Neural cell (in vitro differentiated cells): ENCODE results near the gene KLHDC1. TPM values are rescaled to one million over a fixed set of nuclear protein-coding genes. Genes with fewer than 3 reads are reported as not detected.

ENCODE experiments used
- H2AFZ ChIP-seq: fragments of 200-600, 300-800 bp; sonication (generic), shearing (Covaris generic); 2 replicates; pipeline ENCODE4 v1.6.0; 2014; ENCODE audit warnings: low read depth, mild to moderate bottlenecking, antibody characterized with exemption, low read length, moderate library complexity
- H3F3A ChIP-seq: fragments of 200-600 bp; shearing (Covaris generic); 2 replicates; pipeline ENCODE4 v1.6.1; 2016; ENCODE audit warnings: mild to moderate bottlenecking, moderate library complexity, mixed read lengths, antibody characterized with exemption, low read length; ENCODE audit not compliant: insufficient read depth, poor library complexity, severe bottlenecking
- H3K27ac ChIP-seq: fragments of 200-600, 300-800 bp; sonication (generic), shearing (Covaris generic); 2 replicates; pipeline ENCODE4 v1.5.1; 2014; ENCODE audit warnings: mild to moderate bottlenecking, low read length, moderate library complexity
- H3K27me3 ChIP-seq: fragments of 300-800, 200-600 bp; sonication (generic), shearing (Covaris generic); 2 replicates; pipeline ENCODE4 v1.6.0; 2014; ENCODE audit warnings: mild to moderate bottlenecking, low read depth, low read length, moderate library complexity; ENCODE audit not compliant: insufficient read depth
- H3K36me3 ChIP-seq: fragments of 300-800, 200-600 bp; sonication (generic), shearing (Covaris generic); 2 replicates; pipeline ENCODE4 v1.5.1; 2014; ENCODE audit warnings: mild to moderate bottlenecking, antibody characterized with exemption, low read length, moderate library complexity; ENCODE audit not compliant: insufficient read depth
- H3K4me2 ChIP-seq: fragments of 300-800, 200-600 bp; sonication (generic), shearing (Covaris generic); 2 replicates; pipeline ENCODE4 v1.6.0; 2014; ENCODE audit warnings: mild to moderate bottlenecking, low read length
- H3K4me3 ChIP-seq: fragments of 300-800, 200-600 bp; sonication (generic), shearing (Covaris generic); 2 replicates; pipeline ENCODE4 v1.5.1; 2014; ENCODE audit warnings: mild to moderate bottlenecking, low read length, moderate library complexity
- H3K79me2 ChIP-seq: fragments of 200-600 bp; shearing (Covaris generic); replicated peaks from 2 replicates; pipeline ENCODE4 v1.6.0; 2014; ENCODE audit warnings: mild to moderate bottlenecking, low read length, moderate library complexity; ENCODE audit not compliant: insufficient read depth
- H3K9ac ChIP-seq: fragments of 300-800, 200-600 bp; sonication (generic), shearing (Covaris generic); 2 replicates; pipeline ENCODE4 v1.6.1; 2016; ENCODE audit warnings: mild to moderate bottlenecking, low read length, mixed read lengths
- H3K9me2 ChIP-seq: fragments of 200-600 bp; shearing (Covaris generic); 2 replicates; pipeline ENCODE4 v1.6.1; 2016; ENCODE audit warnings: mild to moderate bottlenecking, low read length, mixed read lengths; ENCODE audit not compliant: insufficient read depth
- H3K9me3 ChIP-seq: fragments of 200-600, 300-800 bp; sonication (generic), shearing (Covaris generic); 2 replicates; pipeline ENCODE4 v1.6.1; 2016; ENCODE audit warnings: mild to moderate bottlenecking, mixed run types, low read length, moderate library complexity, mixed read lengths
- H4K20me1 ChIP-seq: fragments of 200-600 bp; shearing (Covaris generic); 2 replicates; pipeline ENCODE4 v1.6.1; 2016; ENCODE audit warnings: mild to moderate bottlenecking, mixed run types; ENCODE audit not compliant: insufficient read depth
- EP300 ChIP-seq: fragments of 450-650 bp; conservative IDR thresholded peaks from 2 replicates; pipeline ENCODE4 v1.6.1; 2014; ENCODE audit warnings: antibody characterized with exemption, mild to moderate bottlenecking, moderate library complexity; ENCODE audit not compliant: poor library complexity, severe bottlenecking
- EZH2 ChIP-seq: fragments of 200-600, 300-800 bp; shearing (Covaris generic), sonication (generic); IDR thresholded peaks from 2 replicates; pipeline ENCODE4 v1.6.1; 2014; ENCODE audit warnings: antibody characterized with exemption, low read length, borderline replicate concordance, mild to moderate bottlenecking; ENCODE audit not compliant: insufficient read depth, poor library complexity, severe bottlenecking
- MXI1 ChIP-seq: fragments of 450-650 bp; conservative IDR thresholded peaks from 2 replicates; pipeline ENCODE4 v1.6.1; 2014; ENCODE audit warnings: antibody characterized with exemption, mild to moderate bottlenecking; ENCODE audit not compliant: poor library complexity, severe bottlenecking
- POLR2AphosphoS5 ChIP-seq: IDR thresholded peaks from 2 replicates; pipeline ENCODE4 v1.6.1; 2012
- RAD21 ChIP-seq: fragments of 450-650 bp; conservative IDR thresholded peaks from 2 replicates; pipeline ENCODE4 v1.6.1; 2014; ENCODE audit warnings: antibody characterized with exemption, mild to moderate bottlenecking, moderate library complexity
- SMC3 ChIP-seq: fragments of 450-650 bp; conservative IDR thresholded peaks from 2 replicates; pipeline ENCODE4 v1.6.1; 2014; ENCODE audit warnings: antibody characterized with exemption, mild to moderate bottlenecking, moderate library complexity; ENCODE audit not compliant: poor library complexity
- TAF1 ChIP-seq: IDR thresholded peaks from 2 replicates; pipeline ENCODE4 v1.6.1; 2012; ENCODE audit warnings: low read depth
- polyA plus RNA-seq: library from polyadenylated mRNA; depleted of rRNA; stranded (reverse); fragments of >200 nt; gene quantifications from 2 replicates; pipeline ENCODE4 v1.2.3, GENCODE V29; 2014
- TF ChIP-seq, protein P1 (sequence below): fragments of 450-650 bp; IDR thresholded peaks from 2 replicates; pipeline ENCODE4 v1.5.1; 2014; ENCODE audit warnings: antibody characterized with exemption, mild to moderate bottlenecking, moderate library complexity; ENCODE audit not compliant: poor library complexity, severe bottlenecking
- TF ChIP-seq, protein P2 (sequence below): IDR thresholded peaks from 2 replicates; pipeline ENCODE4 v1.6.1; 2012; ENCODE audit warnings: borderline replicate concordance

KLHDC1 gene
- polyA plus RNA-seq, 1 donor from 2014 or later = 6.5 TPM

DNA sequence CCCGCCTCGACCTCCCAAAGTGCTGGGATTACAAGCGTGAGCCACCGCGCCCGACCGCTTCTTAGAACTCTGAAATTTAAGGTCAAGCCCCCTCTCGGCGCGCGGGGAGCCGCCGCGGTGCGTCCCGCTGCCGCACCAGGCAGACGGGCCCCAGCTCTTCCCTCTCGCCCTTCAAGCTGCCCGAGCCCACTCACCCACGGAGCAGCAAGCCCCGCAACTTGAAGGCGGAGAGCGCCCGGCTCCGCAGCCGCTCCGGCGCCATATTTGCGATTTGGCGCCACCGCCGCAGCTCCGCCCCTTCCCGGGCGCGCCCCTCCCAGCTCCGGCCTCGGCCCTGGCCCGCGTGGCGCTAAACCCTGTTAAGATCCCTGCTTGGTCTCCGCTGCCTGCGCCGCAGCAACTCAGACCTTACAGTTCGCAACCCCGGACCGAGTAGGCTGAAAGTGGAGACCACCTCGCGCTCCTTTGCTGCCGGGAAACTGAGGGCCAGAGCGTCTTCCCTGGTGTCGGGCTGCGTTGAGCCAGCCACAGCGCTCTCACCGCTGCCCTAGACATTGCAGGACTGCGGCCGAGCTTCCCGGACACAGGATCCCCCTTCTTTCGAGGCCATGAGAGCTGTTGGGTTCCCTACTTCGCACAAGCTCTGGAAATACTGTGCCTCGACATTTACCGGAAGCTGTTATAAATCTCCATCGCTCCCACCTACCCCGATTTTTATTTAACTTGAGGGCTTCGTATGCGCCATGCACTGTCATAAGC is 4.8 kb upstream of the KLHDC1 start, which contains the start of gene POLE2 (continued):
- no peak for TF ChIP-seq TAF1
- TF ChIP-seq MXI1 = peak; percentile 54

DNA sequence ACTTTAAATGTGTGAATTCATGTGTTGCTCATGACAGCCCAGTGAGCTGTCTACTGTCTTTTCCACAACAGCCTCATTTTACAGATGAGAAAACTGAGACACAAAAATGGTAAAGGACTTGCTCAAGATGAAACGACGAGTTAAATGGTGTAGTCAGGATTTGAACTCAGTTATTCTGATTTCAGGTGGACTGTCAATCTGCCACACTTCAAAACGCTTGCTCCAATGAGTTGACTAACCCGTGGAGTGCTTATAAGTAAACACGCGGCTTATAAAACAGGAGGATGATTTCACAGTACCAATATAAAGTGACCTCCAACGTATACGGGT is 4.3 kb upstream of the KLHDC1 start:
- Histone ChIP-seq H3F3A (peaks cover 4% of the 10 kb centered on the region), H3K4me3 (peak overlapping the region; percentile 78), H4K20me1 (no peaks in the 10 kb centered on the region), H3K9ac (peak overlapping the region; percentile 64), H2AFZ (peak overlapping the region; percentile 59), H3K27me3 (no peaks in the 10 kb centered on the region), H3K9me2 (no peaks in the 10 kb centered on the region), H3K9me3 (no peaks in the 10 kb centered on the region), H3K36me3 (no peaks in the 10 kb centered on the region), H3K79me2 (no peaks in the 10 kb centered on the region), H3K4me2 (peak overlapping the region; percentile 45), H3K27ac (no peak overlapping the region)
- TF ChIP-seq RAD21 (no peak), SMC3 (no peak), EP300 (no peak), TAF1 (no peak), EZH2 (no peak), MXI1 (no peak), POLR2AphosphoS5 (no peak)
- TF ChIP-seq, protein P1, sequence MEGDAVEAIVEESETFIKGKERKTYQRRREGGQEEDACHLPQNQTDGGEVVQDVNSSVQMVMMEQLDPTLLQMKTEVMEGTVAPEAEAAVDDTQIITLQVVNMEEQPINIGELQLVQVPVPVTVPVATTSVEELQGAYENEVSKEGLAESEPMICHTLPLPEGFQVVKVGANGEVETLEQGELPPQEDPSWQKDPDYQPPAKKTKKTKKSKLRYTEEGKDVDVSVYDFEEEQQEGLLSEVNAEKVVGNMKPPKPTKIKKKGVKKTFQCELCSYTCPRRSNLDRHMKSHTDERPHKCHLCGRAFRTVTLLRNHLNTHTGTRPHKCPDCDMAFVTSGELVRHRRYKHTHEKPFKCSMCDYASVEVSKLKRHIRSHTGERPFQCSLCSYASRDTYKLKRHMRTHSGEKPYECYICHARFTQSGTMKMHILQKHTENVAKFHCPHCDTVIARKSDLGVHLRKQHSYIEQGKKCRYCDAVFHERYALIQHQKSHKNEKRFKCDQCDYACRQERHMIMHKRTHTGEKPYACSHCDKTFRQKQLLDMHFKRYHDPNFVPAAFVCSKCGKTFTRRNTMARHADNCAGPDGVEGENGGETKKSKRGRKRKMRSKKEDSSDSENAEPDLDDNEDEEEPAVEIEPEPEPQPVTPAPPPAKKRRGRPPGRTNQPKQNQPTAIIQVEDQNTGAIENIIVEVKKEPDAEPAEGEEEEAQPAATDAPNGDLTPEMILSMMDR = no peak
- TF ChIP-seq, protein P2, sequence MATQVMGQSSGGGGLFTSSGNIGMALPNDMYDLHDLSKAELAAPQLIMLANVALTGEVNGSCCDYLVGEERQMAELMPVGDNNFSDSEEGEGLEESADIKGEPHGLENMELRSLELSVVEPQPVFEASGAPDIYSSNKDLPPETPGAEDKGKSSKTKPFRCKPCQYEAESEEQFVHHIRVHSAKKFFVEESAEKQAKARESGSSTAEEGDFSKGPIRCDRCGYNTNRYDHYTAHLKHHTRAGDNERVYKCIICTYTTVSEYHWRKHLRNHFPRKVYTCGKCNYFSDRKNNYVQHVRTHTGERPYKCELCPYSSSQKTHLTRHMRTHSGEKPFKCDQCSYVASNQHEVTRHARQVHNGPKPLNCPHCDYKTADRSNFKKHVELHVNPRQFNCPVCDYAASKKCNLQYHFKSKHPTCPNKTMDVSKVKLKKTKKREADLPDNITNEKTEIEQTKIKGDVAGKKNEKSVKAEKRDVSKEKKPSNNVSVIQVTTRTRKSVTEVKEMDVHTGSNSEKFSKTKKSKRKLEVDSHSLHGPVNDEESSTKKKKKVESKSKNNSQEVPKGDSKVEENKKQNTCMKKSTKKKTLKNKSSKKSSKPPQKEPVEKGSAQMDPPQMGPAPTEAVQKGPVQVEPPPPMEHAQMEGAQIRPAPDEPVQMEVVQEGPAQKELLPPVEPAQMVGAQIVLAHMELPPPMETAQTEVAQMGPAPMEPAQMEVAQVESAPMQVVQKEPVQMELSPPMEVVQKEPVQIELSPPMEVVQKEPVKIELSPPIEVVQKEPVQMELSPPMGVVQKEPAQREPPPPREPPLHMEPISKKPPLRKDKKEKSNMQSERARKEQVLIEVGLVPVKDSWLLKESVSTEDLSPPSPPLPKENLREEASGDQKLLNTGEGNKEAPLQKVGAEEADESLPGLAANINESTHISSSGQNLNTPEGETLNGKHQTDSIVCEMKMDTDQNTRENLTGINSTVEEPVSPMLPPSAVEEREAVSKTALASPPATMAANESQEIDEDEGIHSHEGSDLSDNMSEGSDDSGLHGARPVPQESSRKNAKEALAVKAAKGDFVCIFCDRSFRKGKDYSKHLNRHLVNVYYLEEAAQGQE = no peak

DNA sequence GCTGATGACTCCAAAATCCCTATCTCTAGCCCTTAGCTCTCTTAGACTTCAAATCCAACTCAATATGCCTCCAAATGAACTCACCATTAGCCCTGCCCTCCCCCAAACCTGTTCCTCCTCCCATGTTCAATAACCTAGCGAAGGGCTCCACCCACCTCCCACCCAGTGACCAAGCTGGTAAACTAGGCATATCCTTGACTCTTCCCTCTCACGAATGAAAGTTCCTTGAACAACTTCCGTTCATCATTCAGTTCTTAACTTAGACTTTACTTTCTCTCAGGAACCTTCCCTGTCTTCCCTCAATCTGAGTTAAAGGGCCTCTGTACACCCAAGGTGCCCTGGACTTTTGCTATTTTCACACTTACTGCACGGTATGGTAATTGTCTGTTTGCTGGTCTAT is 1.9 kb upstream of the KLHDC1 start:
- Histone ChIP-seq H3K9me3 (no peaks in the 10 kb centered on the region), H3K79me2 (no peaks in the 10 kb centered on the region), H3F3A (peaks cover 4% of the 10 kb centered on the region), H3K27me3 (no peaks in the 10 kb centered on the region), H4K20me1 (no peaks in the 10 kb centered on the region), H3K9me2 (no peaks in the 10 kb centered on the region), H2AFZ (no peak overlapping the region), H3K4me3 (no peak overlapping the region), H3K36me3 (no peaks in the 10 kb centered on the region), H3K9ac (no peak overlapping the region), H3K4me2 (no peak overlapping the region), H3K27ac (no peak overlapping the region)
- TF ChIP-seq SMC3 = no peak
- TF ChIP-seq EZH2 = no peak
- TF ChIP-seq, protein P1 = no peak
- TF ChIP-seq EP300 = no peak
- TF ChIP-seq, protein P2 = no peak
- TF ChIP-seq TAF1 = no peak
- TF ChIP-seq MXI1 = no peak
- TF ChIP-seq RAD21 = no peak
- TF ChIP-seq POLR2AphosphoS5 = no peak
